Spinal cord (tissue), 10 donors: Measurements from ENCODE around the gene USP38. TPM values are rescaled to one million over a fixed set of nuclear protein-coding genes. Genes with fewer than 3 reads are reported as not detected.

ENCODE experiments used
- DNase-seq, 6 donors: peaks; one replicate each; pipeline versions ENCODE4 v3.0.0 to v3.0.0-alpha.2; 2013 to 2015; ENCODE audit warnings: low spot score in 6 of 6, low read depth in 4 of 6
- H3K27ac ChIP-seq: one replicate; pipeline ENCODE4 v1.5.1; 2013; ENCODE audit warnings: low read depth, low read length, control low read depth
- H3K27me3 ChIP-seq: one replicate; pipeline ENCODE4 v1.6.1; 2013; ENCODE audit warnings: low read length; ENCODE audit not compliant: control insufficient read depth, insufficient read depth
- H3K36me3 ChIP-seq: one replicate; pipeline ENCODE4 v1.6.1; 2013; ENCODE audit warnings: low read length; ENCODE audit not compliant: control insufficient read depth, insufficient read depth
- H3K4me1 ChIP-seq: one replicate; pipeline ENCODE4 v1.6.1; 2013; ENCODE audit warnings: low read length; ENCODE audit not compliant: control insufficient read depth, insufficient read depth
- H3K4me3 ChIP-seq: one replicate; pipeline ENCODE4 v1.5.1; 2013; ENCODE audit warnings: low read depth, low read length, control low read depth
- H3K9me3 ChIP-seq: one replicate; pipeline ENCODE4 v1.6.1; 2013; ENCODE audit warnings: low read length; ENCODE audit not compliant: control insufficient read depth, insufficient read depth
- WGBS: methylation state at CpG from one replicate; pipeline ENCODE4 v1.1.5; 2013; ENCODE audit warnings: missing lambda C conversion rate; ENCODE audit not compliant: insufficient coverage; 5-methylcytosine and 5-hydroxymethylcytosine counted together
- polyA plus RNA-seq, 2 donors: library from polyadenylated mRNA; unstranded; fragments of 120-200 nt; gene quantifications; one replicate each; pipeline ENCODE4 v1.2.1, GENCODE V29; 2013; ENCODE audit not compliant: insufficient read length in 2 of 2
- total RNA-seq, 2 donors: library from RNA; depleted of rRNA in 1 of 2; stranded (reverse); fragments of 120-200 nt in 1 of 2; fragments of >200 nt in 1 of 2; gene quantifications; one replicate each; pipeline versions ENCODE4 v1.2.3 to v1.2.4, GENCODE V29; 2013 to 2014
- donor health status: healthy.

USP38 gene
- total and polyA plus RNA-seq, 4 donors, result 15.1 to 27.9 (median 21.4) TPM

GRCh38 chr4:143202824-143203223 is 18.1 kb downstream of the USP38 start:
- peaks cover 17% of the 10 kb centered on the region for H3K36me3 ChIP-seq
- no CpG with 5 or more reads among the region's 1 CpG for WGBS
- H3K9me3 ChIP-seq, result no peaks in the 10 kb centered on the region
- H3K27ac ChIP-seq, result no peak overlapping the region
- no peaks in the 10 kb centered on the region for H3K4me1 ChIP-seq
- H3K4me3 ChIP-seq, result no peak overlapping the region
- H3K27me3 ChIP-seq, result no peaks in the 10 kb centered on the region
- peak in 1 of 6 donors; percentile 27 for DNase-seq

DNA sequence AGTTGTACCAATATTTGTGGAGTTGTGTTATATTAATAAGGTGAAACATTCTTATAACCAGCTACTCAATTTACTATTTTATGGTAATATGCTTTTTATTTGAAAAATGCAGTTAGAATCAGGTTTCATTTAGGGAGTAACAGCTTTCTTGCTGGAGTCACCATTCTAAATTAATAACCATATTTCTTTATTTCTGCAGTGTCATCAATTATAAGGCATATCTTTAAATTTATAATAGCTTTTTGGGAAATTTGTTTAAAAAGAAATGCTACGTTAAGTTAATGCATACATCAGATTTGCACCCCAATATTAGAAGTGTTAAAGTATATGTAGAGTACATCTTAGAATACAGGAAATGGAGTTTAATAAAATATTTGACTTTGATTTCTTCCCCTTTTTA is 18.9 kb downstream of the USP38 start:
- Histone ChIP-seq H3K36me3 (peaks cover 17% of the 10 kb centered on the region), H3K27me3 (no peaks in the 10 kb centered on the region), H3K27ac (no peak overlapping the region), H3K4me1 (no peaks in the 10 kb centered on the region), H3K9me3 (no peaks in the 10 kb centered on the region), H3K4me3 (no peak overlapping the region)
- WGBS, result no CpG with 5 or more reads among the region's 1 CpG
- DNase-seq, result no peak

GRCh38 chr4:143207555-143207954 is 22.8 kb downstream of the USP38 start:
- Histone ChIP-seq H3K4me3 (no peak overlapping the region), H3K27ac (no peak overlapping the region), H3K36me3 (peaks cover 13% of the 10 kb centered on the region), H3K4me1 (no peaks in the 10 kb centered on the region), H3K9me3 (no peaks in the 10 kb centered on the region), H3K27me3 (no peaks in the 10 kb centered on the region)
- WGBS, result no CpG with 5 or more reads among the region's 1 CpG
- peak in 3 of 6 donors; percentile 11 to 66 (median 48) for DNase-seq

- Histone ChIP-seq H3K9me3 (no peaks in the 10 kb centered on the region), H3K27me3 (no peaks in the 10 kb centered on the region), H3K4me3 (no peak overlapping the region), H3K36me3 (peaks cover 3% of the 10 kb centered on the region), H3K27ac (no peak overlapping the region), H3K4me1 (no peaks in the 10 kb centered on the region)
- no CpG with 5 or more reads among the region's 2 CpGs for WGBS
- DNase-seq, result peak in 1 of 6 donors; percentile 38
Measured at GRCh38 chr4:143212566-143212965, 27.8 kb downstream of the USP38 start.

GRCh38 chr4:143215873-143216272 is 31.2 kb downstream of the USP38 start:
- no peak for DNase-seq
- H3K9me3 ChIP-seq, result no peaks in the 10 kb centered on the region

GRCh38 chr4:143224255-143224654 is 39.5 kb downstream of the USP38 start:
- 80% methylated on average over 1 of the region's 1 CpG for WGBS

More at GRCh38 chr4:143215873-143216272, 31.2 kb downstream of the USP38 start:
- Histone ChIP-seq H3K4me1 (no peaks in the 10 kb centered on the region), H3K4me3 (no peak overlapping the region), H3K27me3 (no peaks in the 10 kb centered on the region), H3K27ac (no peak overlapping the region), H3K36me3 (peaks cover 3% of the 10 kb centered on the region)
- no CpG with 5 or more reads among the region's 1 CpG for WGBS

DNA sequence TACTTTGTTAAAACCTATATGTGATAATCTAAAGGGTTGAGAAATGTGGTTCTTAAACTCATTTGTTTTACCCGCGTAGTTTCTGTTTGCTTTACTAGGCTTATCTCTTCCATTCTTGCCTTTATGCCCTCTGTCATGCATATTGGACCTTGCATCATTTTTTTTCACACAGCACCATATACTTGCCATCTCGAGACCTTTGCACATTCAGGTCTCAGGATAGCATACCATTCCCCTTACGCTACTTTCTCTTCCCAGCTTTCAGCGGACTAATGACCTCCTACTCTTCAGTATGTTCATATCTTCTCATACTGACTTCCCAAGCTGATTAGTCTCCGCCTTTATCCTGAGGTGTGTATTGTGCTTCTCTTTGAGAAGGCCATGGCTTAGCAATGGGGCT is 40.5 kb downstream of the USP38 start:
- Histone ChIP-seq H3K27ac (no peak overlapping the region), H3K4me1 (no peaks in the 10 kb centered on the region), H3K36me3 (no peaks in the 10 kb centered on the region), H3K27me3 (no peaks in the 10 kb centered on the region), H3K9me3 (no peaks in the 10 kb centered on the region), H3K4me3 (no peak overlapping the region)
- no peak for DNase-seq
- WGBS, result 100% methylated on average over 2 of the region's 6 CpGs

More at GRCh38 chr4:143224255-143224654, 39.5 kb downstream of the USP38 start:
- Histone ChIP-seq H3K27me3 (no peaks in the 10 kb centered on the region), H3K9me3 (no peaks in the 10 kb centered on the region), H3K4me1 (no peaks in the 10 kb centered on the region), H3K27ac (no peak overlapping the region), H3K36me3 (no peaks in the 10 kb centered on the region), H3K4me3 (no peak overlapping the region)
- peak in 1 of 6 donors; percentile 8 for DNase-seq

- H3K36me3 ChIP-seq, result no peaks in the 10 kb centered on the region
- DNase-seq, result no peak
- no peaks in the 10 kb centered on the region for H3K9me3 ChIP-seq
- WGBS, result no CpG with 5 or more reads among the region's 3 CpGs
- H3K4me3 ChIP-seq, result no peak overlapping the region
- no peaks in the 10 kb centered on the region for H3K4me1 ChIP-seq
- no peak overlapping the region for H3K27ac ChIP-seq
- H3K27me3 ChIP-seq, result no peaks in the 10 kb centered on the region
Measured at GRCh38 chr4:143230683-143231082, 46.0 kb downstream of the USP38 start.

DNA sequence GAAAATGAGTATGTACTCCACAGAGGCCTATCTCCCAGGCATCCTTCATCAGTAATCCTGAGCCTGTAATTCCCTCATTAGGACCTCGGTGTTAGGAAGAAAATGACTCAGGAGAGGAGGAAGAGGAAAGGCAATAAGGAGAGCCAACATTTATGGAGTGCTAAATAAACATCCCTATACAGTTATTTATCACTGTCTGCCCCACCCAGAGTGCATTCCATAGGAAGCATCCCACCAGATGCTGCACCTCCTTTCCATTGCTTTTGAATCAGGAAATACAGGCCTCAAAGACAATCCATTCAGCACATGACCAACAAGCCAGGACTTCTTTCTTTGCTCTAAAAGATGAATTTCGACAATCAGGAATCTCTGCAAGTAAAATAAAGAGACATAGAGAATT is 47.6 kb downstream of the USP38 start:
- H3K36me3 ChIP-seq, result no peaks in the 10 kb centered on the region
- WGBS, result 83% methylated on average over 1 of the region's 2 CpGs
- DNase-seq, result no peak
- no peaks in the 10 kb centered on the region for H3K27me3 ChIP-seq
- no peaks in the 10 kb centered on the region for H3K9me3 ChIP-seq
- no peak overlapping the region for H3K27ac ChIP-seq
- H3K4me1 ChIP-seq, result no peaks in the 10 kb centered on the region
- H3K4me3 ChIP-seq, result no peak overlapping the region

DNA sequence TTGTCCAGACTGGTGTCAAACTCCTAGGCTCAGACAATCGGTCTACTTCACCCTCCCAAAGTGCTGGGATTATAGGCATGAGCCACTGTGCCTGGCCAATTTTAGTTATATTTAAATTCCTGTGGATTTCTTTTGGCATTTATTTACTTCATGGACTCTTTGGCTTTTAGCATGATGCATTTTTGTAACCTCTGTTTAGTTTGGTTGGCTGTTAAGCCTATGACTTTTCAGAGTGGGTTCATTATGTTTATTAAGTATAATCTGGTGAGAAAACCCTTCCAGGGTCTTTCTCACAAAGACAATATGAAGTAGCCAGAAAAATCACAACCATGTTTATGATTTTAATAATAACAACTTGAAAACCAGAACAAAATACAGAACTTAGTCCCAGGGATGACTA is 49.4 kb downstream of the USP38 start:
- no peaks in the 10 kb centered on the region for H3K27me3 ChIP-seq
- no peak for DNase-seq
- no CpG with 5 or more reads among the region's 1 CpG for WGBS

More for the DNA sequence above, 49.4 kb downstream of the USP38 start:
- H3K4me3 ChIP-seq, result no peak overlapping the region
- H3K27ac ChIP-seq, result no peak overlapping the region
- no peaks in the 10 kb centered on the region for H3K36me3 ChIP-seq
- H3K4me1 ChIP-seq, result no peaks in the 10 kb centered on the region
- no peaks in the 10 kb centered on the region for H3K9me3 ChIP-seq
